Measurements from ENCODE around the gene C2orf72. TPM values are rescaled to one million over a fixed set of nuclear protein-coding genes. Genes with fewer than 3 reads are reported as not detected.

C2orf72 gene
- total RNA-seq, 4 donors from 2014 or later, result 0.19 to 0.54 TPM; not detected in 2

DNA sequence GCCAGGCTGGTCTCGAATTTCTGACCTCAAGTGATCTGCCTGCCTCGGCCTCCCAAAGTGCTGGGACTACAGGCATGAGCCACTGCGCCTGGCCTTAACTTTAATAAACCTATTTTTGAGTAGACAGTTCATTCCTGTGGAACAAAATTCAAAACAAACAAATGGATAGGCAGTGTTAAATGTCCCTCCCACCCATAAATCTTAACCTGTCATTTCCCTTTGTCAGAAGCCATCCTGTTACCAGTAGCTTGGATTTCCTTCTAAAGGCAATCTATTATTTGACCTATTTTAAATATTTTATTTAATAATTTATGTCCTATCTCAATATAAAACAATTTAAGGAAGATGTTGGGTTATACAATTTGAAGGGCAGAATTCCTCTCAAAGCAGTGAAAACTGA, 6.6 kb upstream of the C2orf72 start:
- H3K27ac ChIP-seq, result no peak overlapping the region
- no peaks in the 10 kb centered on the region for H3K36me3 ChIP-seq
- ATAC-seq, result no peak
- no peak overlapping the region for H3K4me3 ChIP-seq
- TF ChIP-seq EP300 (IDR thresholded peaks at IDR 0.05) (no peak), POLR2AphosphoS5 (IDR thresholded peaks at IDR 0.05) (no peak)
- no peaks in the 10 kb centered on the region for H3K4me1 ChIP-seq
- WGBS, 2 donors (ENCODE audit: low coverage in 1 of 2), result 83 to 94% methylated on average over 3 of the region's 3 CpGs
- peaks cover 40% of the 10 kb centered on the region for H3K27me3 ChIP-seq
- H3K9me3 ChIP-seq, result no peaks in the 10 kb centered on the region

DNA sequence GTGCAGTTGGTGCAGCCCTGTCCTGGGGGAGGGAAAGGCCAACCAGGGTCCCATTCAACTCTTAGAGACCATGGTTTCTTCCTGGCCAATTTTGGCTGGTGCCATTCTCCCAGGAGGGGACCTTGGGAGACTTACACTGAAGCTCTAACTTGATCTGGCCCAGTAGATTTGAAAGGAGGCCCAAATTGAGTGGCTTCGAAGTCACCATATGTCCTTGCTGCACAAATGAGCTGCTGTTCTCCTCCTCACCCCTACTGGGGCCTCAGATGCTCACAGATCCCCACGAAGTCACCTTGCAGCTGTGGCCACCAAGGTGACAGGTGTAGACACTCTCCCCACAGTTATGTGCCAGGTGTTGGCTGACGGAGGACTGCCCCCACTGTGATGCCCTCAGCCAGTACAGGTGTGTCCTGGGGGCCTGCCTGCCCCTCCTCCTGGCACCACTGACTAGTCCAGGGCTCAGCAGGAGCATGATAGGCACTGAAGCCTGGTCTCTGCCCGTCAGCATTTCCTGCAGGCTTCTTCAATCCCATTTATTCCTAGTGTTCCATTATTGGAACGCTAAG, 4.7 kb upstream of the C2orf72 start:
- TF ChIP-seq, protein P1, sequence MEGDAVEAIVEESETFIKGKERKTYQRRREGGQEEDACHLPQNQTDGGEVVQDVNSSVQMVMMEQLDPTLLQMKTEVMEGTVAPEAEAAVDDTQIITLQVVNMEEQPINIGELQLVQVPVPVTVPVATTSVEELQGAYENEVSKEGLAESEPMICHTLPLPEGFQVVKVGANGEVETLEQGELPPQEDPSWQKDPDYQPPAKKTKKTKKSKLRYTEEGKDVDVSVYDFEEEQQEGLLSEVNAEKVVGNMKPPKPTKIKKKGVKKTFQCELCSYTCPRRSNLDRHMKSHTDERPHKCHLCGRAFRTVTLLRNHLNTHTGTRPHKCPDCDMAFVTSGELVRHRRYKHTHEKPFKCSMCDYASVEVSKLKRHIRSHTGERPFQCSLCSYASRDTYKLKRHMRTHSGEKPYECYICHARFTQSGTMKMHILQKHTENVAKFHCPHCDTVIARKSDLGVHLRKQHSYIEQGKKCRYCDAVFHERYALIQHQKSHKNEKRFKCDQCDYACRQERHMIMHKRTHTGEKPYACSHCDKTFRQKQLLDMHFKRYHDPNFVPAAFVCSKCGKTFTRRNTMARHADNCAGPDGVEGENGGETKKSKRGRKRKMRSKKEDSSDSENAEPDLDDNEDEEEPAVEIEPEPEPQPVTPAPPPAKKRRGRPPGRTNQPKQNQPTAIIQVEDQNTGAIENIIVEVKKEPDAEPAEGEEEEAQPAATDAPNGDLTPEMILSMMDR (IDR thresholded peaks at IDR 0.05), result no peak
- no peak for TF ChIP-seq POLR2A (IDR thresholded peaks at IDR 0.05)
- 60% methylated on average over 2 of the region's 5 CpGs; no CpG with 5 or more reads in 1 of the 2 donors for WGBS, 2 donors (ENCODE audit: low coverage in 1 of 2)
- H3K36me3 ChIP-seq, result no peaks in the 10 kb centered on the region
- no peak overlapping the region for H3K27ac ChIP-seq
- H3K9me3 ChIP-seq, result no peaks in the 10 kb centered on the region
- ATAC-seq, result no peak
- peaks cover 0 to 7% (median 0%) of the 10 kb centered on the region in 3 donors for H3K4me1 ChIP-seq
- no peak overlapping the region for H3K4me3 ChIP-seq
- H3K27me3 ChIP-seq, result peaks cover 56% of the 10 kb centered on the region

DNA sequence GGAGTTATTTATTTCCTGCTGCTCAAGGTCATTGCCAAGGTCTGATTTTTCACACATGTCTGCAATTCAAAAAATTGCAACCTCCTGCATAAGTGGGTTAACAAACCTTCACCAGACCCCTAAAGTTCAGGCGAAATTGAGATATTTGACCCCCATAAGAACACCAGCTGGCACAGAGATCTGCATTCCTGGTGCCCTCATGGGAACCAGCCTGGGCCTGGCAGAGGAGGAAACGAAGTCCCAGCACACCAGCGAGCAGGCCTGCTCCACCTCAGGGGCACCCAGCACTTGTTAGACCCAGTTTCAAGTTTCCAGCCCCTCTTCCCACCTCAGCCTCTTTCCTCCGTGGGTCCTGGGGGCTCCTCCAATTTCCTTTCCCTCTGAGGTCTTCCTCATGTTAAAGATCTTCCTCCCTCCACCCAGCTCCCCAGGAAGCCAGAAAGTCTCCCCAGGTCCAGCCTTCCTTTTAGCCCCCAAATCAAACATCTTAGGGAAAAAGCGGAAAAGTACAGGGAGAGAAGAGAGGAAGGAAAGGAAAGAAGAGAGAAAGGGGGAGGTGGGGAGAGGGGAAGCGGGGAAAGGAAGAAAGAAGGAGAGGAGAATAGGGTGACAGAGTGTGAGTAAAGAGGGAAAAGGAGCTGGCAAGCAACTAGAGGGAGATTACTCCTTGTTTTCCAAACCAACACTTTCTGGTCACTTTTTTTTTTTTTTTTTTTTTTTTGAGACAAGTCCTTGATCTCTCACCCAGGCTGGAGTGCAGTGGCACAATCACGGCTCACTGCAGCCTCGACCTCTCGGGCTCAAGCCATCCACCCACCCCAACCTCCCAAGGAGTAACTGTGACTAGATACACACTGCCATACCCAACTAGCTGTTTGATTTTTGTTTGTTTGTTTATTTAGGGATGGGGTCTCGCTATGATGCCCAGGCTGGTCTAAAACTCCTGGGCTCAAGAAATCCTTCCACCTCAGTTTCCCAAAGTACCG, 3.9 kb upstream of the C2orf72 start:
- H3K27ac ChIP-seq, result no peak overlapping the region
- H3K4me1 ChIP-seq, result peaks cover 0 to 13% (median 0%) of the 10 kb centered on the region in 3 donors
- H3K27me3 ChIP-seq, result peaks cover 57% of the 10 kb centered on the region
- no peak overlapping the region for H3K4me3 ChIP-seq
- no peaks in the 10 kb centered on the region for H3K36me3 ChIP-seq
- no peaks in the 10 kb centered on the region for H3K9me3 ChIP-seq
- TF ChIP-seq, protein P1 (IDR thresholded peaks at IDR 0.05), result no peak
- no peak for TF ChIP-seq EP300 (IDR thresholded peaks at IDR 0.05)
- TF ChIP-seq POLR2A (IDR thresholded peaks at IDR 0.05), result no peak
- no peak for TF ChIP-seq POLR2AphosphoS5 (IDR thresholded peaks at IDR 0.05)
- ATAC-seq, result no peak
- WGBS, 2 donors (ENCODE audit: low coverage in 1 of 2), result 60 to 61% methylated on average over 4 to 8 of the region's 11 CpGs

DNA sequence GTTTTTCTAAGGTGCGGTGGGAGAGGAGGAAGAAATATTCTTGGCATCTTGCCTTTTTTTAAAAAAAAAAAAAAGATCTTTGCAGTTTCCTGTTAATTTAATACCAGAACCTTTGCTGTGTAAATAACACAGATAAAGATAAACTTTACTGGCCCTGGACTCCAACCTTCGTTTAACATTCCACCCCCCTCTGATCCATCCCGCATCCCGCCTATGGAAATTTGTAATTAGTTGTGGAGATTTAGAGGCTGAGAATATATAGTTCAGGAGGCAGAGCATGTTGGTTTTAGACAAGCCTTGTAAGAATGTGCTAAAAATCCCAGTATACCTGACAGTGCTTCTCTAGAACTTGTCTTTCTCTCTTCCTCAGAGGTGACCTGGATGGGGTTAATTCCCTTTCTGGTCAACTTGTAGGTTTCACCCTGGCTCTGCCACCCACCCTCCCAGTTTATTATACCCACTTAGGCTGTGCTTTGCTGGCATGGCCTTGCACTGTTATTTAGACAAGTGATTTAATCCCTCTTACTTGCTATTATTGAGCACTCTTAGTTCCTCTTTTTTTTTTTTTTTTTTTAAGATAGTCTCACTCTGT, 2.9 kb upstream of the C2orf72 start:
- Histone ChIP-seq H3K9me3 (no peaks in the 10 kb centered on the region), H3K4me1 (peaks cover 0 to 13% (median 0%) of the 10 kb centered on the region in 3 donors), H3K27me3 (peaks cover 67% of the 10 kb centered on the region), H3K4me3 (no peak overlapping the region), H3K36me3 (no peaks in the 10 kb centered on the region), H3K27ac (no peak overlapping the region)
- ATAC-seq, result no peak
- TF ChIP-seq POLR2AphosphoS5 (IDR thresholded peaks at IDR 0.05), result no peak
- TF ChIP-seq, protein P1 (IDR thresholded peaks at IDR 0.05), result no peak
- no peak for TF ChIP-seq POLR2A (IDR thresholded peaks at IDR 0.05)
- no peak for TF ChIP-seq EP300 (IDR thresholded peaks at IDR 0.05)
- 35 to 41% methylated on average over 4 of the region's 4 CpGs for WGBS, 2 donors (ENCODE audit: low coverage in 1 of 2)

DNA sequence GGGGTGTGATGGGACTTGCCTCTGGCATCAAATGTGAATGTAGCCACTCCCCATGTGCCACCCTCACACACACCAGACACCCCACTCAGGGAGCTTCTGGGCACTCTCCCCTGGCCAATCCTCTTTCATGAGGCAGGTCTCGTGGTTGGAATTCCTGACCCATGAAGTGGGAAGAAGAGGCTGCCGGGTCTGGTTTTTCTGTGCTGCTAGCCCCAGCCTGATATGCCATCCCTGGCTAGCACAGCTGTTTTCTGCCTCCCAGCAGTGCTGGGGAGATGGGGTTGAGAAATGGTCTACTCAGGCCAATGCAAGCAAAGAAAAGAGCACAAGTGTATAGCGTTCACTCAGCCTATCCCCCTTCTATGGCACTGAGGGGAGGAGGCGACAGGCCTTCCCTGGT, 1.2 kb upstream of the C2orf72 start:
- H3K9me3 ChIP-seq, result no peaks in the 10 kb centered on the region
- TF ChIP-seq EP300 (IDR thresholded peaks at IDR 0.05) (no peak), POLR2A (IDR thresholded peaks at IDR 0.05) (no peak)
- H3K27ac ChIP-seq, result no peak overlapping the region
- peaks cover 82% of the 10 kb centered on the region for H3K27me3 ChIP-seq
- no peak for ATAC-seq
- H3K4me3 ChIP-seq, result no peak overlapping the region
- WGBS, 2 donors (ENCODE audit: low coverage in 1 of 2), result 48 to 63% methylated on average over 2 to 3 of the region's 4 CpGs
- H3K36me3 ChIP-seq, result no peaks in the 10 kb centered on the region
- peaks cover 0 to 13% (median 0%) of the 10 kb centered on the region in 3 donors for H3K4me1 ChIP-seq

Measured in gastroesophageal sphincter (tissue), 4 donors.